IPS DF 4.7 (cell line): ENCODE results near the gene RCSD1.
"Not testable (repeated sequence)": the region's sequence is repeated elsewhere in the genome, so short reads cannot be mapped to it uniquely, and the experiment has no call there.

ENCODE experiments used
- DNase-seq: peaks from one replicate; pipeline ENCODE4 v3.0.0-alpha.2; 2013; ENCODE audit warnings: low spot score; ENCODE audit errors: extremely low read depth

The RCSD1 gene

GRCh38 chr1:167741103-167741502 lies 111.1 kb downstream of the RCSD1 start:
- not testable (repeated sequence) for DNase-seq

- not testable (repeated sequence) for DNase-seq
Observed at GRCh38 chr1:167742392-167743057, 112.5 kb downstream of the RCSD1 start.

GRCh38 chr1:167744901-167745300 lies 114.9 kb downstream of the RCSD1 start:
- no peak for DNase-seq

- no peak for DNase-seq
Observed at GRCh38 chr1:167746013-167746672, 116.1 kb downstream of the RCSD1 start.

- DNase-seq: no peak
Observed at GRCh38 chr1:167746988-167747655, 117.1 kb downstream of the RCSD1 start.

- DNase-seq: no peak
Observed at GRCh38 chr1:167747988-167748387, 118.0 kb downstream of the RCSD1 start.

GRCh38 chr1:167748906-167749305 lies 118.9 kb downstream of the RCSD1 start:
- DNase-seq: no peak

GRCh38 chr1:167749741-167750140 lies 119.7 kb downstream of the RCSD1 start:
- no peak for DNase-seq

- DNase-seq: no peak
Observed at GRCh38 chr1:167750641-167751040, 120.6 kb downstream of the RCSD1 start.

- no peak for DNase-seq
Observed at GRCh38 chr1:167751676-167752075, 121.6 kb downstream of the RCSD1 start.

GRCh38 chr1:167752219-167752985 lies 122.4 kb downstream of the RCSD1 start:
- DNase-seq: no peak

- DNase-seq: no peak
Observed at GRCh38 chr1:167755654-167756053, 125.6 kb downstream of the RCSD1 start.
